Measurements from ENCODE around the gene TCEAL8. TPM values are rescaled to one million over a fixed set of nuclear protein-coding genes. Genes with fewer than 3 reads are reported as not detected.

TCEAL8 gene
- total RNA-seq, 2 experiments from 2014 or later, result 30.8 to 31.0 TPM

DNA sequence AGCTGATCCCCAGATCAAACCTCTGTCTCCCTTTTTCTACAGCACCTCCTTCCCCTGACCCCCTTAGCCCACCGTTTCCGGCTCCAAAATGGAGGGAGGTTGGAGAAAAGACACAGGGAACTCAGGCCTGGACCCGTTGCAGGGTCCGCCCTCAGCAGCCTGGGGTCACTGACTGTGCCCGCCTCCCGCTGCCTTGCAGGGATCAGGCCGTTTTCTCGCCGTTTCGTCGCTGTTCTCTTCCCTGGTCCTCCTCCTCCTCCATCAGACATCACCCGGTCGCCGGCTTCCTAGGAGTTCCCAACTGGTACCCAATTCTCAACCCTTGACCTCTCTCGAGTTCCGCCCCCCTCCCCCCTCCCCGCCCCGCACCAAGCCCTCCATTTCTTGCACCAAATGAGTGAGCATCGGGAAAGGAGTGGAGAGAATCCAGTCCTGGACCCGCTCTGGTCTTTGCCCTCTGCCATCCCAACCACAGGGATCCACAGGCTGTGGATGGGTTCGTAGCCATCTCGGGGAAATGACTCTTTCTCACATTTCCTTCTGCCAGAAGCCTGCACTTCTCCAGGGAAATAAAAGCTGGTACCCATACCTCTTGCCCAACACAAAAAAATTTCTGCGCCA is 21.1 kb upstream of the TCEAL8 start:
- ChIA-PET CTCF (no interaction called here), POLR2A (no interaction called here)
- TF ChIP-seq CTCF (IDR thresholded peaks at IDR 0.05), result no peak
- Mint-ChIP-seq H3K4me1 (ENCODE audit: low read depth) (peaks cover 5% of the 10 kb centered on the region), H3K27me3 (peaks cover 39% of the 10 kb centered on the region), H3K9me3 (no peaks in the 10 kb centered on the region), H3K36me3 (ENCODE audit: low read depth) (no peaks in the 10 kb centered on the region), H3K27ac (no peak overlapping the region), H3K4me3 (peak overlapping the region; percentile 38)
- DNase-seq (no peak), ATAC-seq (no peak)
- intact Hi-C loops (cut with micrococcal nuclease), result no loop called here

DNA sequence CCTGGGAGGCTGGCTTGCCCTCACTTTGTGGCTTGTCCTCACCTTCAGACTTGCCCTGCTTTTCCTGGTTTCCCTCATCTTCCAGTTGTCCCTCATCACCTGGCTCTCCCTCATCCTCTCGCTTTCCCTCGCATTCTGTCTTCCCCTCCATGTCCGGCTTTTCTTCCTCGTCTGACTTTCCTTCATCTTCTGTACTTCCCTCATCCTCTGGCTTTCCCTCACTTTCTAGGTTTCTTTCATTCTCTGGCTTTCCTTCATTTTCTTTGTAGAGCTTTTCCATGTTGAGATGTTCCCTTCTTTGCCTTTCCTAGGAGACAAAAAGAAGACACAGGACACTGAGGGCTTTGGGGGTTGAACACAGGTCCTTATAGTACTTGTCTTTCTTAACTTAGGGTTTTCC is 19.3 kb upstream of the TCEAL8 start:
- intact Hi-C loops (cut with micrococcal nuclease), result no loop called here
- Mint-ChIP-seq H3K4me3 (no peak overlapping the region), H3K4me1 (ENCODE audit: low read depth) (peaks cover 5% of the 10 kb centered on the region), H3K36me3 (ENCODE audit: low read depth) (no peaks in the 10 kb centered on the region), H3K27ac (no peak overlapping the region), H3K9me3 (no peaks in the 10 kb centered on the region), H3K27me3 (peaks cover 31% of the 10 kb centered on the region)
- ATAC-seq, result no peak
- no peak for DNase-seq
- CTCF ChIA-PET, result no interaction called here
- POLR2A ChIA-PET, result no interaction called here
- no peak for TF ChIP-seq CTCF (IDR thresholded peaks at IDR 0.05)

DNA sequence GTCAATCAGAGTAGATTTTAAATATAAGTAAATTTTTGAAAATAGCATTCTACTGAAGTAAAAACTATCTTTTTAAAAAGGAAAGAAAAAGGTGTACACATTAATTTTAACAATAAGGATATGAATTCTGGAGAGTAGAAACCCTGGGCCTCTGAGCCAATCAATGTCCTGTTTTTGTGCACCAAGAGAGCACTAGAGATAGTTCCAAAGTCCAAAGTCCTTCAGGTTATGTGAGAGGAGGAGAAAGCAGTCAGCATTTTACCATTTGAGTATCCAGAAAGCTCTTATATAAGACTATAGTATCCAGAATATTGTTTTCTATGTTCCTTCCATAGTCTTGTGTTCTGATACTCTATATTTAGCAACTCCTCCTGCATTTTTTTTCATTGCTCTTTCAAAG is 3.3 kb upstream of the TCEAL8 start:
- CTCF ChIA-PET, result interaction anchor here (1.5 kb wide), 1 partner anchor 47 kb away, joined by 6 read pairs; no protein-coding TSS in a partner anchor
- ATAC-seq (no peak), DNase-seq (no peak)
- no peak overlapping the region for H3K27ac Mint-ChIP-seq
- H3K9me3 Mint-ChIP-seq, result no peaks in the 10 kb centered on the region
- peaks cover under 1% of the 10 kb centered on the region for H3K27me3 Mint-ChIP-seq
- peaks cover 12% of the 10 kb centered on the region for H3K4me1 Mint-ChIP-seq (ENCODE audit: low read depth)
- H3K36me3 Mint-ChIP-seq (ENCODE audit: low read depth), result peaks cover 10% of the 10 kb centered on the region
- no peak for TF ChIP-seq CTCF (IDR thresholded peaks at IDR 0.05)
- H3K4me3 Mint-ChIP-seq, result no peak overlapping the region
- intact Hi-C loops (cut with micrococcal nuclease), result no loop called here
- POLR2A ChIA-PET, result no interaction called here

DNA sequence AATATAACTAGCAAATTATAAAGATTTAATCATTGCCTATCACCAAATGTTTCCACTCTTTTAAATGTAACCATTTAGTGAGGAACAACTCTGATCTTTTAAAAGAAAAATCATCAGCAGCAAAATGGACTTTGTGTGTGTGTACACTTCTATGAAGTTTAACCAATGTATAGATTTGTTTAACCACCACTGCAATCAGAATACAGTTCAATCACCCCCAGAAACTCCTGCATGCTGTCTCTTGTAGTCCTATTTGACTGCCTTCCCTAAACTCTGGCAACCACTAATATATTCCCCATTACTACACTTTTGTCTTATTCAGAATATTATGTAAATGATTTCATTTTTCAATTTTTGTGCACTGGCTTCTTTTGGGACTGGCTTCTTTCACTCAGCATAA is 1.7 kb upstream of the TCEAL8 start:
- intact Hi-C loops (cut with micrococcal nuclease), result no loop called here
- ATAC-seq (no peak), DNase-seq (no peak)
- H3K9me3 Mint-ChIP-seq, result no peaks in the 10 kb centered on the region
- H3K4me3 Mint-ChIP-seq, result no peak overlapping the region
- CTCF ChIA-PET, result no interaction called here
- no peaks in the 10 kb centered on the region for H3K27me3 Mint-ChIP-seq
- no peak for TF ChIP-seq CTCF (IDR thresholded peaks at IDR 0.05)
- H3K36me3 Mint-ChIP-seq (ENCODE audit: low read depth), result peaks cover 11% of the 10 kb centered on the region
- peaks cover 13% of the 10 kb centered on the region for H3K4me1 Mint-ChIP-seq (ENCODE audit: low read depth)
- POLR2A ChIA-PET, result no interaction called here
- H3K27ac Mint-ChIP-seq, result no peak overlapping the region

DNA sequence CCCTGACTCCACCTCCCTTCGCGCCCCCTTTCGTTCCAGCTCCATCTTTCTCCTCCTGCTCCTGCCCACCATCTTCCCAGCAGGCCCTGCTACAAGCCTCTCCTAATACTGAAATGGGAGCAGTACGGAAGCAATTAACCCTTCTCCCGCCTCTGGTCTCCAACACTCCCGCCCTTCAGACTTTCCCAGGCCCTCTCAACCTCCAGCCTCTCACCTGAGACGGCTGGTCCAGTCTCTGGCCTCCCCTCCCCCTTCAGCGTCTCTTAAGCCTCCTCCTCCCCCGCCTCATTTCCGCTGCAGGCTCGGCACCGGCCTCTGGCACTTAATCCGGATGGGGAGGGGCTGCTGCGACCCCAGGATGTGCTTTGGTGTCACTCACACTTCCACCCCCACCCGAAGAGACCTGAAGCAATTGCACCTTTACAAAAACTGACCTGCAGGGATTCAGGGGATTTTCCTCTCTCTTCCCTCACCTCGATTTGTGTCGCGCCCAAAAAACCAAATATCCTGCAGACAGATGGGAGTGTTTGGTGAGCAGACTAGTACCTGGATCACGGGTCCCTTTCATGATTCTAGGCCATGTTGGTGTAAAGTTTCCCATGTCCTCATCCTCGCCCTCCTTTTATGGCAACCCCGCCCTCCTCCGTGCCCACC is 657 bp downstream of the TCEAL8 start:
- TF ChIP-seq CTCF (IDR thresholded peaks at IDR 0.05), result no peak
- H3K4me3 Mint-ChIP-seq, result peak overlapping the region; percentile 93
- intact Hi-C loops (cut with micrococcal nuclease), result no loop called here
- ChIA-PET CTCF (no interaction called here), POLR2A (interaction anchor here (0.8 to 1.3 kb wide), 2 partner anchors 11 to 39 kb away, joined by 3 to 6 read pairs; partner anchors contain the start of gene BEX4)
- H3K9me3 Mint-ChIP-seq, result no peaks in the 10 kb centered on the region
- H3K36me3 Mint-ChIP-seq (ENCODE audit: low read depth), result peaks cover 11% of the 10 kb centered on the region
- DNase-seq, result peak; percentile 66
- H3K4me1 Mint-ChIP-seq (ENCODE audit: low read depth), result peaks cover 13% of the 10 kb centered on the region
- H3K27me3 Mint-ChIP-seq, result no peaks in the 10 kb centered on the region
- H3K27ac Mint-ChIP-seq, result peak overlapping the region; percentile 95
- peak; percentile 70 for ATAC-seq
